Activated gamma-delta T cell treated with Interleukin-2 at 50 U/mL for 16 hours (primary cell): ENCODE results near the gene GABRA5.
"Not testable (repeated sequence)": the region's sequence is repeated elsewhere in the genome, so short reads cannot be mapped to it uniquely, and the experiment has no call there.

ENCODE experiments used
- DNase-seq: peaks from one replicate; pipeline ENCODE4 v3.0.0-alpha.2; 2020

The GABRA5 gene

DNA sequence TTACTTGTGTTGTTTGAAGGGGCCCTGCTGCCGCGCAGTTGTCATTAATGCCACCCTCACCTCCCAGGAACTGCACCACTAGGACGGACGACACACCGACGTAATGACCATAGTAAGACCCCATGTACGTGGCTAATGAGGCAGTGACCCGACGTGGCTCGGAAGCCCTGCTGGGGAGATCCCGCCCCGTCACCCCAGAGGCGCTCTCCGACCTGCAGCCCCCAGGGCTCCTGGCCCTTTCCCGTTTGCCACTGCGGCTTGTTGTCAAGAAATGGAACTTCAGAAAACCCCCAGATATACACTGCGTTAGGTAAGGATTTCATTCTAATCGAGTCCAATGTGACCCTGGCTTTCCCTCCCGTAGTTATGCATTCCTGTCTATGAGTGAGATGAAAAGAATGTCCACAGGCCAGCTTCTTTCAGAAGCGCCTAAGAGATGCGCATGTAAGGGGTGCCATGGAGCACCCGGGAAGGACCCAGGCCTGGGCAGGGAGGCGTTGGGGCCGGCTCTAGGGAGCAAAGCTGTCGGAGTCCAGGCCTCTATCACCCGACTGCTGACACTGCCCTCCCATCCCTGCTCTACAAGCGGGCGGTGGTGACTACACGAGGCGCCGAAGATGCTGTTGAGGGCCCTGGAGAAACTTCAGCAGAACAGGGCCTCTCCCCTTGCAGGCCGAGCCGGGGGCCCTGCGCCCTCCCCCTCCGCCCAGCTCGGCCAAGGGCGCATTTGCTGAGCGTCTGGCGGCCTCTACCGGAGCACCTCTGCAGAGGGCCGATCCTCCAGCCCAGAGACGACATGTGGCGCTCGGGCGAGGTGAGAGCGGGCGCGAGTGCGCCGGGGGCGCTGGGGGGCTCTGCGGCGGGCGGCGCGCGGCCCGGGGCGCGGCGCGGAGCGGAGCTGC lies at the start of gene GABRA5:
GABRA5 (plus strand) TSS at position 765 of the 902 bp plus-strand sequence. CDS start 2,187 bp downstream, outside the sequence.
- DNase-seq: no peak

DNA sequence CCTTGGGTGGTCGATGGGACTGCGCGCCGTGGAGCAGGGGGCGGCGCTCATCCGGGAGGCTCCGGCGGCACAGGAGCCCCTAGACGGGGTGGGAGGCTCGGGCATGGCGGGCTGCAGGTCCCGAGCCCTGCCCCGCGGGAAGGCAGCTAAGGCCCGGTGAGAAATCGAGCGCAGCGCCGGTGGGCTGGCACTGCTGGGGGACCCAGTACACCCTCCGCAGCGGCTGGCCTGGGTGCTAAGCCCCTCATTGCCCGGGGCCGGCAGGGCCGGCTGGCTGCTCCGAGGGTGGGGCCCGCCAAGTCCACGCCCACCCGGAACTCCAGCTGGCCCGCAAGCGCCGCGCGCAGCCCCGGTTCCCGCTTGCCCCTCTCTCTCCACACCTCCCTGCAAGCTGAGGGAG lies 35.7 kb upstream of the GABRA5 start:
- DNase-seq: not testable (repeated sequence)

DNA sequence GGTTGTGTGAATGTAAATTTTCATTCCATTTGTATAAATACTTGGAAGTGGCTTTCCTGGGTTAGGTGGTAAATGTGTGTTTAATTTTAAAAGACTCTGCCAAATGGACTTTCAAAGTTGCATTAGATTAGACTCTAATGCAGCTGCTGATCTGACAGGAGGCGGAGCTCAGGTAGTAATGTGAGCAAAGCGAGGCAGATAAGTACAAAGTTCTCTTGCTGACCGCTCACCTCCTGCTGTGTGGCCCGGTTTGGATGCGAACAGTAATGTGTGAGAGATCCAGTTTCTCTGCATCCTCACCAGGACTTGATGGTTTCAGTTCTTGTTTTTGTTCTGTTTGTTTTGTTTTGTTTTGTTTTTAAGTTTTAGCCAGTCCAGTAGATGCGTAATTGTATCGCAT lies 34.9 kb upstream of the GABRA5 start:
- no peak for DNase-seq

DNA sequence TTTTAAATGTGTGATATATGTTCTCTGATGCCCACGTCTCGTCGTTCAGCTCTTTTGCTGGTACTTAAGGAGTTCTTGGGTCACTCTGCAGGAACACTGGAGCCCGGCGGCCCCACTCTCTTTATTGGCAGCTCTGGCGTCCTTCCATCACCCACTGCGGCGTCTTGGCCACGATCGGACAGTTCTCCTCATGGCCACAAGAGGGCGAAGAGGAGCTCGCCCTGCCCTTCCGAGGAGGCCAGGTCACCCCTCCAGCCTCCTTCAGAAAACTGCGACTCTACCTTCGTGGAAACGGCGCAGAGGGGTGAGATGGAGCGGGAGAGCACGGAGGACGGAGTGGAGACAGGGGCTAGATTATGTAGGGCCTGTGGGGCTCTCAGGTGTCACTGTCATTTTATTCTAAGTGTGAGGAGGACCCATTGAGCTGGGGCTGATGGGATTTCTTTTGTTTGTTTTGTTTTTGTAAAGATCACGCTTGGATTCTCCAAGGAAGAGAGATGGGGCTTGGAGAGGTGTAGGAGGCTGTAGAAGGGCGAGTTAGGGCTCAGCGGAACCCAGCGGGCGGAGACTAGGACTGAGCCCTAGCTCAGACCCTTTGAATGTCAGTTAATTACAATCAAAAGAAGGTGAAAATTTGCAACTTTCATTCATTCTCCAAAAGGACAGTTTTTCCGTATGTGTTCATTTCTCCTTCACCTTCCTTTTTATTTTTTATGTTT lies 28.0 kb upstream of the GABRA5 start:
- no peak for DNase-seq

DNA sequence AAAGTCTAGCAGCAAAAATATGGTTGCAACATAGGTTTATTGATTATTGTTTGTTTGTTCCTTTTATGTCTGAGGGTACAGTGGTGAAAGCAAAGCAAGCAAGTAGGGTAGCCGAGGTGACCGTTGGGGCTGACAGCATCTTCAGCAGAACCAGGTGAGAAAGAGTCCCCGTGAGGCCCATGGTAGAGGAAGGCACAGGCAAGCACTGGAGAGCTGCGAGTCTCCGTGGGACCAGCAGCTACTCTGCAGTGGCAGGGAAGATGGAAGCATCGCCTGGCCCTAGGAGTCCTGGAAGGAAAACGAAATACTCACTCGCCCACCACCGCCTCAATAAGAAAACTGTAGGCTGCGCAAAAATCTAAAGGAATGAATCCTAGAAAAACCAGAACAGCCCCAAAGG lies 25.3 kb upstream of the GABRA5 start:
- DNase-seq: no peak

DNA sequence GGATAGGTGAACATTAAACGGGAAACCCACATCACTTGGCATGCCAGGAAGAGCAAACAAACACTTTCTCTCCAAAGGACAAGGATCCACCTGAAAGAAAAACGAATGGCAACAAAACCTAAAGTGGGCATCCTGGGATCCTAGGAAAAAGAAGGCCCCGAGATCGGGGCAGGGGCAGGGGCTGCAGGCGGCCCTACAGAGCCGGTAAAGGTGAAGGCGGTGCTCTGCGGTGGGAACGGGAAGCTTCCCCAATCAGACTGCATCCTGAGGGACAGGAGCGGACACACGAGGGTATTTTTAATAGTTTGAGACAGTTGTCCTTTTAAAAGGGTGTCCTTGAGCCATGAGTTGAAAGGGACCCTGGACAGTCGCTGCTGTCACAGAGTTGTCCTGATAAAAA lies 24.9 kb upstream of the GABRA5 start:
- no peak for DNase-seq

DNA sequence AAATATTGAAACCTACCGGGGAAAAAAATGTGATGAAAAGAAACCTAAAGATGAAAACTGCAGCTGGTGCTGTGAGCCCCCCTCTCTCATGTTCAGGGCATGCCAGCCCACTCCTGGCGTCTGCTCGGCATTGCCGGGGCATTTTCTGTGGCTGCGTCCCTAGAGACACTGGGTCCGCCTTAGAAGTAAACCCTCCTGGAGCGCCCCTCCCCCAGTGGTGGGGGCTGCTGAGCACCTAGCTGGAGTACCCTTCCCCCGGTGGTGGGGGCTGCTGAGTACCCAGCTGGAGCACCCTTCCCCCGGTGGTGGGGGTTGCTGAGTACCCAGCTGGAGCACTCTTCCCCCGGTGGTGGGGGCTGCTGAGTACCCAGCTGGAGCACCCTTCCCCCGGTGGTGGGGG lies 24.5 kb upstream of the GABRA5 start:
- no peak for DNase-seq

DNA sequence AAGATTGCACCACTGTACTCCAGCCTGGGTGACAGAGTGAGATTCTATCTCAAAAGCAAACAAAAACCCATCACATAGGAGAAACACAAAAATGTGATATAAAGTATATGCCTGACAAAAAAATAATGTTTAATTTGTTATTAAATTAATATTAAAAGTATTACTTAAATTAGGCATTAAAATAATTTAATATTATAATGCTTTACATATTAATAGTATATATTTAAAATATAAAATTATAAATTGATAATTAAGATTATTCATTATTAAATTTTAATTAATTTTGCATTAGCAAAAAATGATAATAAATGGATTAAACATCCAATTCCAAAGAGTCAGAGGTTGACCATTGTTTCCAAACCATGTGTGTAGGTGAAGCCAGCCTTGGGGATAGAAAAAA lies 22.0 kb upstream of the GABRA5 start:
- no peak for DNase-seq

DNA sequence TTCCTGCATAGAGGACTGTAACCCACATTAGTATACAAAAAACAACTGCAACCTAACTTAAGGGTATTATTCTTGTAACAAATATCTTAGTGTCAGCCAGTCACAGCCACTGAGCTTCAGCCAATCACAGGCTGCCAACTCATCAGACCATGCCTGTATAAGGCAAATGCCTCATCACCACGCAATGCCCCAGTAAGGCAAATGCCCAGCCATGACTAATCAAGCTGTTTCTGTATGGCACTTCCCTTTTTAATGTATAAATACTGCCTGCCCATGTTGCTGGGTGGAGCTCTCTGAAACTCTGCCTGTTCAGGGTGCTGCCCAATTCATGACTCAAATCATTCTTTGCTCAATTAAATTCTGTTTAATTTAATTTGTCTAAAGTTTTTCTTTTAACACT lies 18.4 kb upstream of the GABRA5 start:
- no peak for DNase-seq

DNA sequence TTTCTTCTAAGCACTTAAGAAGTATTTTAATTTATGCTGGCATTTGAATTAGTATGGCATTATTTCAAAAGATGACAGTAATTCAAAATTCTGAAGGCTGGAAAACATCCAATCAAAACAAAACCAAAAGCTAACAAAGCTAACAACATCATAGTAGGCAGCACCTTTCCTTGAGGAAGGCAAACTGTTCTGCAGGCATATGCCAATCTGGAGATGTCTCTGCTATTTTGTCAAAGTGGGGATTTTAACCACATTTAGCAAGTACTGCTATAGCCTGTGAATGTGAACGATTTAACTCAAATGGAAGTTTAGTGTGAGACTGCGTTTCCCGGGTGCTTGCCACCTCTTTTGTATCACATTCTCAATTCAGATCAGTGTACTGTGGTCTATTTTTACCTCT lies 16.7 kb upstream of the GABRA5 start:
- DNase-seq: no peak

DNA sequence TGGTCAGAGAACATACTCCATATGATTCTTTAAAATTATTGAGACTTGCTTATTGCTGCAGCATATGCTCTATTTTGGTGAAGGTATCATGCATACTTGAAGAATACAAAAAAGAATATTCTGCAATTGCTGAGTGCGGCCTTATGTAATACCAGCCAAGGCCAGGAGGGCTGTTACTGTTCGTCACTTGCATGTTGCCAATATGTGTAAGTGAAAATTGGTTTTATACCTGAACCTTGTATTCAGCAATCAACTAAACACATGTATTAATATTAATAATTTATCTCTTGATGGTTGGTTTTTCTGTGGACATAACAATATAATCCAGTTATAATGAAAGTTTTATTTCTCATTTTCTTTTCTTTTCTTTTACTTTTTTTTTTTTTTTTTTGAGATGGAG lies 13.9 kb upstream of the GABRA5 start:
- no peak for DNase-seq

DNA sequence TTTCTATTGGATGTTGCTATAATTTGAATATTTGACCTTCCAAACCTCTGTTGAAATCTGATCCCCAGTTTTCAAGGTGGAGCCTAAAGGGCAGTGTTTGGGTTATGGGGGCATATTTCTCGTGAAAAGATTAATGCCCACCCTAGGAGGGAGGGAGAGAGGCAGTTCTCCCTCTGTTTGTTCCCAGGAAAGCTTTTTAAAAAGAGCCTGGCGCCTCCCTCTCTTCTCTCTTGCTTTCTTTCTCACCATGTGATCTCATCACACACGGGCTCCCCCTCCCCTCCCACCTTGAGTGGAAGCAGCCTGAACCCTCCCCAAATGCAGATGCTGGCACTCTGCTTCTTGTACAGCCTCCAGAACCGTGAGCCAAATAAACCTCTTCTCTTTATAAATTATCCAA lies 12.4 kb upstream of the GABRA5 start:
- no peak for DNase-seq

DNA sequence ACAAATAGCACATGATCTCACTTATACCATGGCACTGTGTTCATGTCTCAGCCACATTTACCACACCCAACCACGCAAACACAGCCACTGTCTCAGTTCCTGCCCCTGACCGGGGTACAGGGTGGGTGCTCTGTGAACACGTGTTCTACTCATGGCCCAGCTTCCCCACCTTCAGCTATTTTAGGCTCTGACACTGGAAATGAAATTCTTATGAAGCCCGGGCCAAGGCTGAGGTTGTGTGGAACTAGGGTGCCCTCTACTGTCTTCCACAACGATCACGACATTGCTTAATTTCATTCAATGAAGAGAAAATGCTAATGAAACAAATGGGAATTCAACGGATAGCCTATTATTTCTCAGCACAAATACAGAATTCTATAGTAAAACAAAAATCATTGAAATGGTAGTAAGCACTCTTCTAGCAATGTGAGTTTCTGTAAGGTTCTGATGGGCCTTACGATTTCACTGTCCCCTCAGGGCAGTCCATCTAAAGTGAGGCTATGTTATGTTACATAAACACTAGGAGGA lies 2.1 kb upstream of the GABRA5 start:
- DNase-seq: no peak

DNA sequence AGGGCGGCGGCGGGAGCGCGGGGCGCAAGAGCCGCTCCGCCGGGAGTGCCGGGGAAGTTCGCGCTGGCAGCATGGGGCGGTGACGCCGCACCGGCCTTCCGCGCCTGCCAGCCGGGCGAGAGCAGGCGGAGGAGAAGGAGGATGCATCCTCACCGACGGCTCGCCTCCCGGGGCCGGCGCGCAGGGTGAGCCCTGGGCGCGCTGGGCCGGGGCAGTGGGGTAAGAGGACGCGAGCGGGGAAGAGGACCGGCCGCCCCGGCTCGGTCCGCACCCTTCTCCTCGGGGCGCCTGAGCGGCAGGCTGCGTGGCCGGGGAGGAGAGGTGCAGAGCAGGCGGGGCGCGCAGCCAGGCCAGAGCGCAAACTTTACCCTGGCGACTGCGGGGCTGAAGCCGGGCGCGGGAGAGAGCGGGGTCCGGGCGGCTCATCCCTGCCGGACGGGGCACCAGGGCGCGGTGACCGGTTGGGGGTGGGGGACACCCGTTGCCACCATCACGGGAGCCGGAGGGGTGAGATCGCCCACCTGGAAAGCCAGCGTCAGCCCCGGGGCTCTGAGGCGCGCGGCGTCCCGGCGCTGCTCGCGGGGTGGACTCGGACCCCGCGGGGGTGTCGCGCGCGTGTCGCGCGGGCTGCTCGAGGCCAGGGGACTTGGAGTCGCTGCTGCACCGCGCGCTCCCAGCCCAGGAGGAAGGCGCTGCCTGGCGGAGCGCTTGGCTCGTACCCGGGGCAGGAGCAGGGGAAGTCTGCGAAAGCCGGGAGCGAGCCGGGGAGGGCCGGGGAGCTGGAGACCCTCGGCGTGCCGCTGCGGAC lies 542 bp downstream of the GABRA5 start:
- DNase-seq: no peak

DNA sequence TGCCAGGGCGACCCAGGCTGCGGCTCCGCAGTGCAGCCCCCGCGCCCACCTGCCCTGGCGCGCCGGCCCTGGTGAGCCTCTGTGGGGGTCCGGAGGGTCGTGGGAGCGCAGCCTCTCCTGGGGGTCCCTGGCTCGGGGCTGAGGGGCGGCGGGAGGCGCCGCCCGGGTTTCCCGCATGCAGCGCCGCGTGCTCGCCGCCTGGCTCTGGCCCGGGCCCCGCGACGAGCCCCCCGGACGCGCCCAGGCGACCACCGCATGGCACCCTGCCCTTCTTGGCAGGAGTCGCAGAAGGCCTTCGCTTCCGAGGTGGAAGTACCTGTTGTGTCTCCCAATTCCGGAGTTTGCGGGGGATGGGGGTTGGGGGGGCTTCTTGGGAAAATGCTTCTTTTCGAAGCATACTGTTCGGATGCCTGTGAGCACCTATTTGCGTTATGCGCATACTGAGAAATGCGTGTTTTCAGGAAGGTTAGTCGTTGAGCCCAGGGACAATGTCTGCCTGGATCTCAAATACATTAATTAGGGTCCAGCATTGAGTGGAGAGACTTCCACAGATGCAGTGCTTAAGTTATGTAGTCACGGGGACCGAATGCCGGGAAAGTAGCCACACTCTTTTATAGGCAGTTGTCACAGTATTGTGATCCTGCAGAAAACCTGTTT lies 1.3 kb downstream of the GABRA5 start:
- no peak for DNase-seq

DNA sequence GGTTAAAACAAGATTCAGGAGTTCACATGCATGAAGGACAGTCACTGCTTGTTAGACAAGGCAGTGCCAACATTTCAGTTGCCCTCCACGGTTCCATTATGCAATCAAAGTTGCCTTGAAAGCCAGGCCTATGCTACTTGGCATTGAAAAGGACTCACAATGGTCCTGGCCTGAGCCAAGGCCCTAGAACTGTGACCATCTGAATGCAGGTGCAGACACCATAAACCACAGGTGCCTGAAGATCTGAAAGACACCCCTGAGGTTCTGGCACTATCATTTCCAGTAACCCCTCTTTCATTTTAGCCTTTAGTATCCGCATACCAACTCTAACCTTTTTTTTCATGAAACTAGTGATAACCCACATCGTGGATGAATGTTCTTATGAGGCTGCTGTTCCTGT lies 2.8 kb downstream of the GABRA5 start:
- no peak for DNase-seq

DNA sequence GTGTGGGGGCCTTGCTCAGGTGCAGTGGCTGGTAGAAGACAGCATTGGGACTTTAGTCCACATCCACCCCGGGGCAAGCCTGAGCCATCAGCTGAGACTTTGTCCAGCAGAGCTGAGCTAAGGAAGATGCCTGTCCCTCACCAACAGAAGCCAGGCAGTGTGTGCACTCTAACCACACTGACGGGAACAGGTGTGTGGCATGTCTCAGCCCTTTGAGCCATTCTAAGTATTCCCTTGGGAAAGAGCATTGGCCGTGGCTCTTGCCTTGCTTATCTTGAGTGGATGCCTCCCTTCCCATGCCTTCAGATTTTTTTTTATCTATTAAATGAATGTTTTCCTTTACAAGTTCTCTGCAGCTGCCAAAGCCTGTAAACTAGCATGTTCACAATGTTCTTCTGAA lies 3.5 kb downstream of the GABRA5 start:
- DNase-seq: no peak

DNA sequence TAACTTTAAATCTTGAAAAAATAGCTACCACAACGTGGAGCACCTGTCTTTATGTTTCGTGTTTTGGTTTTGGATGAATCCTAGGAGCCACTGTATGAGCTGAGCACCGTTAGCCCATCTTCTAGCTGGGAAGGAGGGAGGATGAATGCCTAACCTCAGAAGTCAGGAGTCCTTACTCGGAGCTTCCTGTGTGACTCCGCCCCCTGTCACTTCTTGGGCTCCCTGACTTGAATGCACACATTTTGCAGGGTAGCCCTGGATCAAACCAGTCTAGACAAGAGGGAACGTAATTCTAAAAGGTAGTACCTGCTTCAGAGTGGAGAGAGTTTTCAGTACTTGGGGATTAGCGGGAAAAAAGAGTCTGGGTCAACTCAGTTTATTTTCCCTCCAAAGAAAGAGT lies 5.3 kb downstream of the GABRA5 start:
- no peak for DNase-seq

DNA sequence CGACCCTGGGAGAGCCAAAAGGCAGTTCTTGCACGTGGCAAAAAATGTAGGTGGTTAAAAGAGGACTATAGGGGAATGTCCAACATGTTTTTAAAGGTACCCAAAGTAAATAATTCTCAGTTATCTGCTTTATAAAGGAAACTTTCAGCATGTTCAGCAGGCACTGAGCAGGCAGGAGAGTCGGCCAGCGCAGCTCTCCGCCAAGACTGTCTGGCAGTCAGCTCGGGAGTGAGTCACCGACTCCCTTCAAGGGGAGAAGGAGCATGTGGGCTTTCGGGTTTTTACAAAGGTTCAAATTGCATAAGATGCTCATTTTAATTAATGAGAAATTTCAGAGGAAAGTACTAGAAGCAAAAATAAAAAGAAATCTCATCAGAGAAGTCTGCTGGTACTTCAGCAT lies 7.0 kb downstream of the GABRA5 start:
- no peak for DNase-seq

DNA sequence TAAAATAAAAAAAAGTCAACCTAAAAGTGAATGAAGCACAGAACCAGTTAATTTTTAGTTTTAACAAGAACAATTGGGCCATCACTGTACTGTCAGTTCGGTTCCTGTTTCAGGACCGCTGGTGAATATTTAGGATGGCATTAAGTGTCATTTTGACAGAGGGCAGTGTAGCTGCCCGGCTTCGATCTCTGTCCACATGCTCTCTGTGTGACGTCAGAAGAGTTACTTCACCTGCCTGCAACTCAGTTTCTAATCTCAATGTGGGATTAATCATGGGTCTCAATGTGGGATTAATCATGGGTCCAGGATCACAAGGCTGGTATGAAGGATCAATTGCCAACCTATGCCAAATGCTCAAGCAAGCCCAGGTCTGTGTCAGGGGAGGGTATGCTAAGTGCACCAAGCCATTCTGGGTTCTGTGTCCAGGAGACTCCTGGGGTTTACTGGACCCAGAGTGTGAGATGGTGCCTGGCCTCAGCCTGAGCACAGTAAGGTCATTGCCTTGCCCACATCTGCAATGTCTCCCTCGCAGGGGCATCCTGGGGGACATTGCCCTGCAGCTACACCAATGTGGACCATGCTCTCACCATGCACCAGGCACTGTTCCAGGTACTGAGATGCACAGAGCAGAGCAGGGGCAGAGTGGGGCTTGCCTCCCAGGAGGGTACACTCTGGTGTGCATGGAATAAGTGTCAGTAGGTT lies 8.1 kb downstream of the GABRA5 start:
- no peak for DNase-seq

DNA sequence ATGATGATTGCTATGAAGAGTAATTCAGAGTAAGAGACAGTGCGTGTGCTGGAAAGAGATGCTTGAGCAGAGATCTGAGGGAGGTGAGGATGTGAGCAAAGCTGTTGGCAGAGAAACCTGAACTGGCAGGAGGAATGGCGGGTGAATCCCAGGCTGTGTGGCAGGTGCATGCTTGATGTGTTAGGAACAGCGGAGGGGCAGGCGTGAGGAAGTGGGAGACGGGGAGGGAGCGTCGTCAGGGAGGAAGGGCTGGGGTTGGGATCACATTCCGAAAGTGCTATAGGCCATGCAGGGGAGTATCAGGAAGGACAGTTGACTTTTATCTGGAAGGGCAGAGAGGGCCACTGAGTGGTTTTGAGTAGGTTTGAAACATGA lies 8.6 kb downstream of the GABRA5 start:
- DNase-seq: no peak

DNA sequence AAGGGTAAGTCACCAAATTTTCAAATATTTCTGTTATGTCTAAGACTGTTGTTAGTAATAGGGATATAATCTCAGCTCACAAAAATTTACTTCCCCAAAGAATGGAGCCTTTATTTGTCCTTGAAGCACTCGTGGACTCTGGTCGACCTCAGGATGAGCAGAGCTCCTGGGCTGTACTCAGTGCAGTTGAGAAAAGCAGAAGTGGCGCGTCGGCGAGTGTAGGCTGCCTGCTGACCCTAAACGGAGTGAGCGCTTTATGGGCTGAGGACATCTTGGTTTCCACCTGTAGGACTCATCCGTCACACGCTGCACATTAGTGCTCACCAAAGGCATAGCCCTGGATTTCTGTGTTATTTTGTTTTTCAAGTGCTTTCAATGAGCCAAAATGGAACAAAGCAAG lies 11.0 kb downstream of the GABRA5 start:
- DNase-seq: no peak
